ENCODE data around the gene IKZF1.

IKZF1 gene

GRCh38 chr7:50376056-50376820, 71.7 kb downstream of the IKZF1 start:
- no peak for DNase-seq (ENCODE audit: low read depth)

- no peak for DNase-seq (ENCODE audit: low read depth)
Observed at GRCh38 chr7:50377356-50377755, 72.8 kb downstream of the IKZF1 start.

GRCh38 chr7:50379082-50379481, 74.6 kb downstream of the IKZF1 start:
- no peak for DNase-seq (ENCODE audit: low read depth)

- no peak for DNase-seq (ENCODE audit: low read depth)
Observed at GRCh38 chr7:50379539-50379938, 75.0 kb downstream of the IKZF1 start.

GRCh38 chr7:50382455-50382854, 77.9 kb downstream of the IKZF1 start:
- no peak for DNase-seq (ENCODE audit: low read depth)

GRCh38 chr7:50387351-50387750, 82.8 kb downstream of the IKZF1 start:
- DNase-seq (ENCODE audit: low read depth): no peak

GRCh38 chr7:50389961-50390360, 85.4 kb downstream of the IKZF1 start:
- DNase-seq (ENCODE audit: low read depth): no peak

GRCh38 chr7:50391386-50391785, 86.9 kb downstream of the IKZF1 start:
- DNase-seq (ENCODE audit: low read depth): no peak

GRCh38 chr7:50393076-50393475, 88.6 kb downstream of the IKZF1 start:
- no peak for DNase-seq (ENCODE audit: low read depth)

GRCh38 chr7:50393547-50394252, 89.2 kb downstream of the IKZF1 start:
- DNase-seq (ENCODE audit: low read depth): no peak

- no peak for DNase-seq (ENCODE audit: low read depth)
Observed at GRCh38 chr7:50394315-50394714, 89.8 kb downstream of the IKZF1 start.

- no peak for DNase-seq (ENCODE audit: low read depth)
Observed at GRCh38 chr7:50396856-50397255, 92.3 kb downstream of the IKZF1 start.

GRCh38 chr7:50397320-50397970, 92.9 kb downstream of the IKZF1 start:
- DNase-seq (ENCODE audit: low read depth): no peak

- no peak for DNase-seq (ENCODE audit: low read depth)
Observed at GRCh38 chr7:50397971-50398324, 93.4 kb downstream of the IKZF1 start.

- no peak for DNase-seq (ENCODE audit: low read depth)
Observed at GRCh38 chr7:50399206-50399605, 94.7 kb downstream of the IKZF1 start.

GRCh38 chr7:50399635-50400034, 95.1 kb downstream of the IKZF1 start:
- no peak for DNase-seq (ENCODE audit: low read depth)

- DNase-seq (ENCODE audit: low read depth): no peak
Observed at GRCh38 chr7:50400114-50400513, 95.6 kb downstream of the IKZF1 start.

GRCh38 chr7:50404392-50404791, 99.9 kb downstream of the IKZF1 start:
- DNase-seq (ENCODE audit: low read depth): no peak

- DNase-seq (ENCODE audit: low read depth): no peak
Observed at GRCh38 chr7:50405221-50405620, 100.7 kb downstream of the IKZF1 start.

- no peak for DNase-seq (ENCODE audit: low read depth)
Observed at GRCh38 chr7:50406935-50407334, 102.4 kb downstream of the IKZF1 start.

GRCh38 chr7:50409856-50410745, 105.6 kb downstream of the IKZF1 start:
- no peak for DNase-seq (ENCODE audit: low read depth)

- no peak for DNase-seq (ENCODE audit: low read depth)
Observed at GRCh38 chr7:50411332-50411731, 106.8 kb downstream of the IKZF1 start.

All from fibroblast of the conjunctiva (primary cell).